WERI-Rb-1 (cell line): Measurements from ENCODE around the gene LRFN5.

Experiments used
- DNase-seq: peaks from one replicate; pipeline ENCODE4 v3.0.0-alpha.2; 2020
- H3K27ac ChIP-seq: fragments of 250-450 bp; sonication (Bioruptor Pico); 2 replicates; pipeline ENCODE4 v1.5.1; 2020; ENCODE audit warnings: mild to moderate bottlenecking, moderate library complexity
- H3K27me3 ChIP-seq: fragments of 250-450 bp; sonication (Bioruptor Pico); 2 replicates; pipeline ENCODE4 v1.5.1; 2021; ENCODE audit warnings: mild to moderate bottlenecking, low read depth, moderate library complexity; ENCODE audit not compliant: insufficient read depth, severe bottlenecking
- H3K36me3 ChIP-seq: fragments of 250-450 bp; sonication (Bioruptor Pico); 2 replicates; pipeline ENCODE4 v1.5.1; 2020; ENCODE audit warnings: mild to moderate bottlenecking, moderate library complexity
- H3K4me3 ChIP-seq: 2 replicates; pipeline ENCODE4 v1.5.1; 2011; ENCODE audit warnings: low read depth, mild to moderate bottlenecking, control low read depth, low read length
- H3K9me3 ChIP-seq: fragments of 250-450 bp; sonication (Bioruptor Pico); 2 replicates; pipeline ENCODE4 v1.5.1; 2021; ENCODE audit warnings: mild to moderate bottlenecking, moderate library complexity; ENCODE audit not compliant: severe bottlenecking
- CTCF ChIP-seq: IDR thresholded peaks from 2 replicates; pipeline ENCODE4 v1.5.1; 2011; ENCODE audit warnings: low read depth, mild to moderate bottlenecking, control low read depth, inconsistent platforms, low read length

LRFN5 gene

GRCh38 chr14:41642367-41642766 is 35.7 kb downstream of the LRFN5 start:
- Histone ChIP-seq H3K4me3 (no peak overlapping the region), H3K9me3 (no peaks in the 10 kb centered on the region), H3K36me3 (no peaks in the 10 kb centered on the region), H3K27ac (no peak overlapping the region), H3K27me3 (peaks cover 15% of the 10 kb centered on the region)
- TF ChIP-seq CTCF: no peak
- no peak for DNase-seq

DNA sequence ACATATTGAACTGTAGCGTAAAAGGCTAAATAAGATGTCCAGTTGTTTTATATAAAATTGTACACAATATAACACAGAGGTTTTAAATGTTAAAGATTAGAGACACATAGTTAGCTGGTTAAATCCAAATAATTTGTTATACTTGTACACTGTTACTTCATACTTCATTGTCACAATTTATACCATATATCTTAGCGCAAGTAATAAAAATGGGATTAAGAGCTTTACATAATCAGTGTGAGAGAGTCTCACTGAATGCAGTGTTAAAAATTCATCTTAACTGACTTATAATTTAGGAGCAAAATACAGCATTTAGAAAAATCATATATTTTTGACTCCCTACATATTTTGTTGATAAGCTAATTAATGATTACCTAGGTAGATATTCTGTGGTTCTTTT is 36.1 kb downstream of the LRFN5 start:
- Histone ChIP-seq H3K27me3 (peaks cover 14% of the 10 kb centered on the region), H3K27ac (no peak overlapping the region), H3K9me3 (no peaks in the 10 kb centered on the region), H3K4me3 (no peak overlapping the region), H3K36me3 (no peaks in the 10 kb centered on the region)
- no peak for DNase-seq
- no peak for TF ChIP-seq CTCF

DNA sequence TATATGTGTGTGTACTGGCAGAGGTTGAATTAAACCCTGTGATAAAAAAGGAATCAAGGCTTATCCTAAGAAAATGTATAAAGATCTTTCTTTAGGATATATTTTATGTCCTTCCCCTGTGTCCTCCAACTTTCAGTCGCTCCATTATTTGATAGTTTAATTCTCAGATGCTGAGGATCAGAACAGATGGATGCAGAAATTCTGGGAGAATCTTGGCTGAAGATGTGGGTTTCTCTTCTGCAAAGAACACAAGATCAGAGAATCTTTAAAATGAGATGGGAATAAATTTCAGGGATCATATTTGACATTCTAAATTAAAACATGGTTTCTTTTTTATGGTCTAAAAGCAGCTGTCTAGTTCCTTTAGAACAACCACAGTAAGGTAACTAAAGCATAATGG is 37.9 kb downstream of the LRFN5 start:
- Histone ChIP-seq H3K4me3 (no peak overlapping the region), H3K36me3 (no peaks in the 10 kb centered on the region), H3K27me3 (peaks cover 14% of the 10 kb centered on the region), H3K9me3 (no peaks in the 10 kb centered on the region), H3K27ac (no peak overlapping the region)
- DNase-seq: no peak
- no peak for TF ChIP-seq CTCF

DNA sequence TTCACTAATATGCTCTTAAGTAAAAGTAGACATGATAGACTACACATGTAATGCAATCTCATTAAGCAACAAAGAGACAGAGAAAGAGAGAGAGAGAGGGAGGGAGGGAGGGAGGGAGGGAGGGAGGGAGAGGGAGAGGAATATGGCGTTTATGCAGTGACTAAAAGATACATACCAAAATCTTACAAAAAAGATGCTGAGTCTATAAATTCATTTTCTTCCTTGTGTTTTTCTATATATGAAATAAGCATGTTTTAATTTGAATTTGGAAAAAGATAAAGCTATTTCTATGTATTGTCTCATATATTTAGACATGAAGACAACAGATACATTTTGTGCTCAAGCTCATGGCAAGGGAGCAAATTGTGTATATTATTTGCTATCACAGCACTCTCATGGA is 44.1 kb downstream of the LRFN5 start:
- no peak overlapping the region for H3K4me3 ChIP-seq
- no peak overlapping the region for H3K27ac ChIP-seq
- no peaks in the 10 kb centered on the region for H3K9me3 ChIP-seq
- no peak for DNase-seq
- H3K36me3 ChIP-seq: no peaks in the 10 kb centered on the region
- no peaks in the 10 kb centered on the region for H3K27me3 ChIP-seq
- TF ChIP-seq CTCF: no peak

GRCh38 chr14:41654196-41654595 is 47.5 kb downstream of the LRFN5 start:
- no peaks in the 10 kb centered on the region for H3K36me3 ChIP-seq
- TF ChIP-seq CTCF: no peak
- H3K27me3 ChIP-seq: no peaks in the 10 kb centered on the region
- no peaks in the 10 kb centered on the region for H3K9me3 ChIP-seq
- DNase-seq: no peak
- no peak overlapping the region for H3K27ac ChIP-seq
- H3K4me3 ChIP-seq: no peak overlapping the region

- no peak for TF ChIP-seq CTCF
- Histone ChIP-seq H3K4me3 (no peak overlapping the region), H3K27ac (no peak overlapping the region), H3K27me3 (peaks cover 9% of the 10 kb centered on the region), H3K36me3 (no peaks in the 10 kb centered on the region), H3K9me3 (no peaks in the 10 kb centered on the region)
- DNase-seq: no peak
Observed at GRCh38 chr14:41662780-41663472, 56.2 kb downstream of the LRFN5 start.
